Measurements from ENCODE around the gene ATRX.

- TF ChIP-seq REST (IDR thresholded peaks at IDR 0.05; ENCODE audit: insufficient replicate concordance, low read depth) (no peak), GABPA (IDR thresholded peaks at IDR 0.05; ENCODE audit: low read depth) (no peak)
Observed at GRCh38 chrX:77733342-77733741, 52.7 kb downstream of the ATRX start.

All from HL-60 (cell line).